Activated naive CD8-positive, alpha-beta T cell treated with anti-CD3 and anti-CD28 coated beads for 36 hours (primary cell): ENCODE data around the gene LIN28B. TPM values are rescaled to one million over a fixed set of nuclear protein-coding genes. Genes with fewer than 3 reads are reported as not detected.

Experiments
- DNase-seq: peaks from one replicate; pipeline ENCODE4 v3.0.0; 2021
- H3K27ac Mint-ChIP-seq: one replicate; pipeline ENCODE4 v1.8.0; 2022; ENCODE audit warnings: mild to moderate bottlenecking, moderate library complexity, mixed read lengths
- H3K27me3 Mint-ChIP-seq: one replicate; pipeline ENCODE4 v1.8.0; 2022; ENCODE audit warnings: mild to moderate bottlenecking, mixed read lengths
- H3K36me3 Mint-ChIP-seq: one replicate; pipeline ENCODE4 v1.8.0; 2021; ENCODE audit warnings: mild to moderate bottlenecking, mixed read lengths
- H3K4me1 Mint-ChIP-seq: one replicate; pipeline ENCODE4 v1.8.0; 2021; ENCODE audit warnings: mixed read lengths
- H3K4me3 Mint-ChIP-seq: one replicate; pipeline ENCODE4 v1.8.0; 2022; ENCODE audit warnings: mild to moderate bottlenecking, moderate library complexity, mixed read lengths
- H3K9me3 Mint-ChIP-seq: one replicate; pipeline ENCODE4 v1.8.0; 2022; ENCODE audit warnings: mixed read lengths
- total RNA-seq, 2 experiments: library from RNA; stranded (reverse); gene quantifications; one replicate each; pipeline ENCODE4 v1.2.3, GENCODE V29; 2021

Gene LIN28B
- total RNA-seq, 2 experiments from 2014 or later = 0.18 TPM; not detected in 1

GRCh38 chr6:105019285-105019684 is 62.4 kb downstream of the LIN28B start:
- Mint-ChIP-seq H3K4me1 (no peaks in the 10 kb centered on the region), H3K4me3 (no peak overlapping the region), H3K9me3 (no peaks in the 10 kb centered on the region), H3K27me3 (peaks cover 30% of the 10 kb centered on the region), H3K36me3 (no peaks in the 10 kb centered on the region), H3K27ac (no peak overlapping the region)
- DNase-seq = no peak

DNA sequence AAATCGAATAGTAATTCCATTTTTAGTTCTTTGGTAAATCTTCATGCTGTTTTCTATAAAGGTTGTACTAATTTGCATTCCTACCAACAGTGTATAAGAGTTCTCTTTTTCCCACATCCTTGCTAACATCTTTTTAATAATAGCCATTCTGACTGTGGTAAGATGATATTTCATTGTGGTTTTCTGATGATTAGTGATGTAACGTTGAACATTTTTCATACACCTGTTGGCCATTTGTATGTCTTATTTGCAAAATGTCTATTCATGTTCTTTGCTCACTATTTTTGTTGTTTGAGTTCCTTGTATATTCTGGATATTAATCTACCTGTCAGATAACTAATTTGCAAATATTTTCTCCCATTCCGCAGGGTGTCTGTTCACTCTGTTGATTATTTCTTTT is 64.5 kb downstream of the LIN28B start:
- H3K9me3 Mint-ChIP-seq = no peaks in the 10 kb centered on the region
- no peaks in the 10 kb centered on the region for H3K36me3 Mint-ChIP-seq
- no peak overlapping the region for H3K27ac Mint-ChIP-seq
- no peak overlapping the region for H3K4me3 Mint-ChIP-seq
- H3K27me3 Mint-ChIP-seq = peaks cover 37% of the 10 kb centered on the region
- H3K4me1 Mint-ChIP-seq = no peaks in the 10 kb centered on the region
- no peak for DNase-seq

DNA sequence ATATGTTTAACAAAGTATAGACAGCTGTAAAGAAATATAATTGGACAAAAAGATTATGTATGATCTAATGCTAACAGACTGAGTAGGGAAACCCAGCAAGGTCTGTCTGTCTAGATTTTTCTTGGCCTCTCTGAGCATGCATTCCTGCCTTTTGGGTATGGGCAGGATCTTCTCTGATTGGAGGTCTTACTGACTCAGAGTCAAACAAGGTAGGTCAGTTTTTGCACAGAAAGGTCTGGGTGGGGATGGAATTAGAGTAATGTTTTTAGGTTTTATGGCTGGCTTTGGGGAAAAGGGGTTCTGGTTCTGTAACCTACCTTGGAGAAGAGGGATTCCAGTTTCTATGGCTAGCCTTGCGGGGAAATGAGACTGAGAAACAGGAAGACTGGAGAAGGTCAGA is 65.5 kb downstream of the LIN28B start:
- Mint-ChIP-seq H3K27ac (no peak overlapping the region), H3K4me3 (no peak overlapping the region), H3K4me1 (no peaks in the 10 kb centered on the region), H3K36me3 (no peaks in the 10 kb centered on the region), H3K9me3 (no peaks in the 10 kb centered on the region), H3K27me3 (peaks cover 37% of the 10 kb centered on the region)
- no peak for DNase-seq

GRCh38 chr6:105024803-105025202 is 67.9 kb downstream of the LIN28B start:
- Mint-ChIP-seq H3K4me3 (no peak overlapping the region), H3K36me3 (no peaks in the 10 kb centered on the region), H3K9me3 (no peaks in the 10 kb centered on the region), H3K4me1 (no peaks in the 10 kb centered on the region), H3K27me3 (peaks cover 29% of the 10 kb centered on the region), H3K27ac (no peak overlapping the region)
- no peak for DNase-seq

- no peak overlapping the region for H3K27ac Mint-ChIP-seq
These were observed 72.0 kb downstream of the LIN28B start for GRCh38 chr6:105028898-105029297.

DNA sequence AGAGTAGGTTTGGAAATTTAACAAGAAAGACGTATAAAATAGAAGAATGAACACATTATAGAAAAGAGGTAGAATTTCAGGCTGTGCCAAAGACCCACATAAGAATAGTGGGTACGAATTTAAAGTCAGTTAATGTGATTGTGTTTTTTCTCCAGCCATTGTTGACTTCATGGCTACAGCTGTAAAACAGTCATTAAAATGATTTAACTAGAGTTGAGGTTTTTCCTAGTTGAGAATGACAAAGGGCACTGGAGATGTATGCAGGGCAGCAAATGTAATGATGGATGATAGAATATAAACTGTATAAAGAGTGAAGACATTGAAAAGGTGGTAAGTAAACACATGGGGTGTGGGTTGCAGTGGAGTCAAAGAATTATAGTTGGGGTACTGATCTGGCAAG is 72.7 kb downstream of the LIN28B start:
- no peaks in the 10 kb centered on the region for H3K9me3 Mint-ChIP-seq
- DNase-seq = no peak

More at GRCh38 chr6:105028898-105029297, 72.0 kb downstream of the LIN28B start:
- Mint-ChIP-seq H3K9me3 (no peaks in the 10 kb centered on the region), H3K4me1 (no peaks in the 10 kb centered on the region), H3K27me3 (peaks cover 8% of the 10 kb centered on the region), H3K36me3 (no peaks in the 10 kb centered on the region), H3K4me3 (no peak overlapping the region)
- DNase-seq = no peak

GRCh38 chr6:105034470-105034869 is 77.6 kb downstream of the LIN28B start:
- H3K9me3 Mint-ChIP-seq = no peaks in the 10 kb centered on the region

More for the DNA sequence above, 72.7 kb downstream of the LIN28B start:
- Mint-ChIP-seq H3K36me3 (no peaks in the 10 kb centered on the region), H3K27me3 (peaks cover 14% of the 10 kb centered on the region), H3K27ac (no peak overlapping the region), H3K4me3 (no peak overlapping the region), H3K4me1 (no peaks in the 10 kb centered on the region)

DNA sequence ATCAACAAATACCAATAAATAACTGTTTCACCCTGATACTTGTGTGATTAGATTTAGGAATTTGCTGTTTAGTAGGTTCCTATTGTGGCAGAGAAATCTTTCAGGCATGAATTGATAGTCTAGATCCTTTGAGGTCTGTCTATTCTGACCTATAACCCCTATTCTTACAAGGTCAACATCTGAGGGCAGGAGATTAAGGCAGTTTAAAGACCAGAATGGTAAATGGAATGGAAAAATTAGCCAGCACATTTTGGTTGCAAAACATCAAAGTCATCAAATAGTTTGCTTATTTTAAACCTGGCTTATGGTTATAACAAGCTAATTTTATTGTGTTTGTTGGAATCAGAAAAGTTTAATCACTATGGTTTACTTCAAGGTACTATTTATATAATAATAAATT is 78.4 kb downstream of the LIN28B start:
- no peak for DNase-seq
- Mint-ChIP-seq H3K9me3 (no peaks in the 10 kb centered on the region), H3K36me3 (no peaks in the 10 kb centered on the region), H3K4me1 (no peaks in the 10 kb centered on the region), H3K4me3 (no peak overlapping the region), H3K27me3 (peaks cover 25% of the 10 kb centered on the region), H3K27ac (no peak overlapping the region)

More at GRCh38 chr6:105034470-105034869, 77.6 kb downstream of the LIN28B start:
- no peak for DNase-seq
- no peak overlapping the region for H3K4me3 Mint-ChIP-seq
- no peaks in the 10 kb centered on the region for H3K4me1 Mint-ChIP-seq
- peaks cover 25% of the 10 kb centered on the region for H3K27me3 Mint-ChIP-seq
- H3K36me3 Mint-ChIP-seq = no peaks in the 10 kb centered on the region
- no peak overlapping the region for H3K27ac Mint-ChIP-seq

DNA sequence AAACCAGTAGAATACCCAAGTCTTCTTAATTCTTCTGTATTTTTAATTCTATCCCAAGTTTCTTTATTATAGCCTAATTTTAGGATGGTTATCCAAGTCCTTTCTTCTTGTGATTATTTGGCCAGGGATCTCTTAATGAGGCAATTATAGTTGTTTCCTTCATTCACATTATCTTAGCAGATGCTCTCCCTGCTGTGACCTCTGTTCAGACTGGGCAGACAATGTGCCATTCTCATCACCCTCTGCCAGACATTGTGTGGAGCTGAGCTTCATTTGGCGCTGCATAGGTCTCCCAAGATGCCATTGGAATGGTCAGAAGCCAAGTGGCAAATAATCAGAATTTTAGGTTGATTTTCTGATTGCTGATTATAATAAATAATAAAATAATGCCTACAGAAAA is 79.4 kb downstream of the LIN28B start:
- no peaks in the 10 kb centered on the region for H3K36me3 Mint-ChIP-seq
- H3K9me3 Mint-ChIP-seq = no peaks in the 10 kb centered on the region
- H3K4me3 Mint-ChIP-seq = no peak overlapping the region
- H3K27me3 Mint-ChIP-seq = peaks cover 30% of the 10 kb centered on the region
- H3K27ac Mint-ChIP-seq = no peak overlapping the region
- H3K4me1 Mint-ChIP-seq = no peaks in the 10 kb centered on the region
- no peak for DNase-seq

DNA sequence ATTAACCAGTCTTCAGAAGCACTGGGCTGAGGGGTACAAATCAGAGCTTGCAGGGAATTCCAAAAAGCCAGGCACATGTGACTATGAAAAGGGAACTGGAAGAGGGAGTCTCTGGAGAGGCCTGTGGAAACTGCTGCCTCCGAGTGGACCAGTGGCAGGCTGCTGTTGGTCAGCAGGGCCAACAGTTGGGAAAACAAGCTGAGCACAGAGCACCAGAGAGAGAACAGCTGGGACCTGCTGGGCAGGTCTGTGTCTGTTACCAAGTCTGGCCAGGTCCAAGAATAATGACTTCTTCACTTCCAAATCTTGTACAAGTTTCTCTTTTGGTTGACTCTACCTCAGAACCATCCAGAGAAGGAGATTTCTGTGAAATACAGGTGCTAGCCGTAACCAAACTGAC is 81.4 kb downstream of the LIN28B start:
- no peak overlapping the region for H3K4me3 Mint-ChIP-seq

GRCh38 chr6:105041880-105042279 is 85.0 kb downstream of the LIN28B start:
- Mint-ChIP-seq H3K27me3 (peaks cover 22% of the 10 kb centered on the region), H3K9me3 (no peaks in the 10 kb centered on the region), H3K36me3 (no peaks in the 10 kb centered on the region), H3K4me3 (no peak overlapping the region), H3K27ac (no peak overlapping the region), H3K4me1 (no peaks in the 10 kb centered on the region)
- DNase-seq = no peak

More for the DNA sequence above, 81.4 kb downstream of the LIN28B start:
- DNase-seq = no peak
- Mint-ChIP-seq H3K27me3 (peaks cover 39% of the 10 kb centered on the region), H3K9me3 (no peaks in the 10 kb centered on the region), H3K4me1 (no peaks in the 10 kb centered on the region), H3K36me3 (no peaks in the 10 kb centered on the region), H3K27ac (no peak overlapping the region)

- no peak overlapping the region for H3K4me3 Mint-ChIP-seq
- H3K9me3 Mint-ChIP-seq = no peaks in the 10 kb centered on the region
- H3K27me3 Mint-ChIP-seq = peaks cover 18% of the 10 kb centered on the region
- H3K27ac Mint-ChIP-seq = no peak overlapping the region
- no peak for DNase-seq
- no peaks in the 10 kb centered on the region for H3K4me1 Mint-ChIP-seq
- no peaks in the 10 kb centered on the region for H3K36me3 Mint-ChIP-seq
These were observed 85.7 kb downstream of the LIN28B start for GRCh38 chr6:105042648-105043047.

DNA sequence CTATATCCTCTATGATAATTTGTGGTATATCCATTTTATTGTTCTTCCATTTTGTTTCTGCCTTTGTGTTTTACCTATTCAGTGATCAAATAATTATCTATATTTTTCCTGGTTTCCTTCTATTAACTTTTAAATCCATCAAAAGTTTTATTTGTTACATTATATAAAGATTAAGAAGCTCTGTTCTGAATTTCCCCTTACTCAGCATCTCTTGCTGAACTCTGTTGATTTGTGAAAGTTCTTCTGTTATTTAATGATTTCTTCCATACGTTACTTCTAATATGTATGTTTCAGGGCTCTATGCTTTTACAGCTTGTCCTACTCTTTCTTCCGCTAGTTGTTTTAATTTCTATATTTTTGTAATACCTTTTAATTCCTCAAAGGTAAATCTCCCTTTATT is 87.1 kb downstream of the LIN28B start:
- Mint-ChIP-seq H3K4me3 (no peak overlapping the region), H3K9me3 (no peaks in the 10 kb centered on the region), H3K36me3 (no peaks in the 10 kb centered on the region), H3K27me3 (peaks cover 19% of the 10 kb centered on the region), H3K4me1 (no peaks in the 10 kb centered on the region), H3K27ac (no peak overlapping the region)
- no peak for DNase-seq

- H3K36me3 Mint-ChIP-seq = no peaks in the 10 kb centered on the region
- H3K4me1 Mint-ChIP-seq = no peaks in the 10 kb centered on the region
- peaks cover 22% of the 10 kb centered on the region for H3K27me3 Mint-ChIP-seq
- H3K9me3 Mint-ChIP-seq = no peaks in the 10 kb centered on the region
- no peak overlapping the region for H3K4me3 Mint-ChIP-seq
- no peak for DNase-seq
- H3K27ac Mint-ChIP-seq = no peak overlapping the region
These were observed 88.6 kb downstream of the LIN28B start for GRCh38 chr6:105045526-105045925.

- Mint-ChIP-seq H3K9me3 (peaks cover 5% of the 10 kb centered on the region), H3K36me3 (no peaks in the 10 kb centered on the region), H3K4me3 (no peak overlapping the region), H3K27ac (no peak overlapping the region), H3K4me1 (no peaks in the 10 kb centered on the region), H3K27me3 (peaks cover 33% of the 10 kb centered on the region)
- DNase-seq = no peak
These were observed 95.1 kb downstream of the LIN28B start for GRCh38 chr6:105051941-105052471.

DNA sequence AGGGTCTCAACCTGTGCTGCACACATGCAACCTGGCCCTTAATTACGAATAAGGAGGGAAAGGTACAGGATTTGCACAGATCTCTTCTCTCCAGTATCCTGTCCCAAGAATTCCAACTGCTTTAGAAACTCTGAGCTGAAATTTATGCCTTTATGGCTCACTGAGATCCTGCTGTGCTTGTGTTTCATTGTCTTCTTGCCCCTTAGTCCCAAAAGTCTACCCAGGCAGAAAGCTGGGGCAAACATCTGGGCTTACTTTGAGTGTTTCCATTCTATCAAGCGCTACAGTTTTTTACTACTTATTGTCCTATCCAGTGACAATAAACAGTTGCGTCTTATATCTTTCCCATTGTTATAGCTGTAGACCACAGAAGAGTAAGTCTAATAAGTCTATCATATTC is 99.7 kb downstream of the LIN28B start:
- no peak for DNase-seq
- no peak overlapping the region for H3K27ac Mint-ChIP-seq
- H3K4me1 Mint-ChIP-seq = no peaks in the 10 kb centered on the region
- H3K27me3 Mint-ChIP-seq = peaks cover 51% of the 10 kb centered on the region
- H3K4me3 Mint-ChIP-seq = no peak overlapping the region
- no peaks in the 10 kb centered on the region for H3K36me3 Mint-ChIP-seq
- peaks cover 5% of the 10 kb centered on the region for H3K9me3 Mint-ChIP-seq
